Eye (tissue), 1 donor: ENCODE results near the gene CIRBP.

Experiments used
- DNase-seq: peaks from one replicate; pipeline ENCODE4 v3.0.0-alpha.2; 2015

The CIRBP gene

DNA sequence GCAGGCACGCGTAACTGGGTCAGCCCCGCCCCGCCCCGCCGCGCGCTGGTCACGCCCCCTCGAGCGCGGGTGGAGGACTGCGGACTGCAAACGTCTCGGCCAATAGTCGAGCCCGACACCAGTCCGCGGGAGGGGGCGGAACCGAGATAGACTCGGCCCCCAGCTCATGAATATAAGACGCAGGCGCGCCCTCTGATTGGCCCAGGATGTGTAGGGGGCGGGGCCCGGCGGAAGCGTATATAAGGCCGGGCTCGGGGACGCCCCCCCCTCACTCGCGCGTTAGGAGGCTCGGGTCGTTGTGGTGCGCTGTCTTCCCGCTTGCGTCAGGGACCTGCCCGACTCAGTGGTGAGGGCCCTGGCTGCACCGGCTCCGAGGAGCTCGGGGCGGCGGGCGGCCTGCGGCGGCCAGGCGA lies at the start of gene CIRBP:
Gene CIRBP, plus strand, starts transcription at position 268 of the 413 bp plus-strand sequence. CDS start 1,602 bp downstream, outside the sequence.
- DNase-seq, result peak; percentile 100

DNA sequence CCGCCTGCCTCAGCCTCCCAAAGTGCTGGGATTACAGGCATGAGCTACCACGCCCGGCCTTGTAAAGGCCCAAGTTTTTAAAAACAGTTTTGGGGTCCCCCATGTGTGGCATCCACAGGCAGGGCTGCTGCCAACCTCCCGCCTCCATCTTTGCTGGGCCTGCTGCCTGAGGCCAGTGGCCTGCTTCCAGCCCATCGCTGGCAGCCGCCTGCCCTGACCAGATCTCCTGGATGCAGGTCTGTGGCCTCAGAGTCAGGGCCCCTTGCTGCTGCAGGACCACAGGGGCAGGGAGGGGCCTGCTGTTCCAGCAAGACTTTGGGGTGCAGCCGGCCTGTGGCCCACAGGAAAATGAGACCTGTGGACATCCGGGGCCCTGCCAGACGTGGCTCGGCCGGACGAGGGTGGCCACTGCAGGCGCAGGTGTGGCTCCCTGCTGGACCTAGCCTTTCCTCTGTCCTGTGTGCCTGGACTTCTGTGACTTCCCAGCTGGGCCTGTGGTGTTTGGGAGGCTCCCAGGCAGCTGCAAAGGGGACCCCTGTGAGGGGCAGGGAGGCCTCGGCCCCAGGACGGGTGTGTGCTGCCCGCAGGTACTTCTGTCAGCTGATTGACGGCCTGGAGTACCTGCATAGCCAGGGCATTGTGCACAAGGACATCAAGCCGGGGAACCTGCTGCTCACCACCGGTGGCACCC lies 49.2 kb upstream of the CIRBP start:
- DNase-seq, result no peak

DNA sequence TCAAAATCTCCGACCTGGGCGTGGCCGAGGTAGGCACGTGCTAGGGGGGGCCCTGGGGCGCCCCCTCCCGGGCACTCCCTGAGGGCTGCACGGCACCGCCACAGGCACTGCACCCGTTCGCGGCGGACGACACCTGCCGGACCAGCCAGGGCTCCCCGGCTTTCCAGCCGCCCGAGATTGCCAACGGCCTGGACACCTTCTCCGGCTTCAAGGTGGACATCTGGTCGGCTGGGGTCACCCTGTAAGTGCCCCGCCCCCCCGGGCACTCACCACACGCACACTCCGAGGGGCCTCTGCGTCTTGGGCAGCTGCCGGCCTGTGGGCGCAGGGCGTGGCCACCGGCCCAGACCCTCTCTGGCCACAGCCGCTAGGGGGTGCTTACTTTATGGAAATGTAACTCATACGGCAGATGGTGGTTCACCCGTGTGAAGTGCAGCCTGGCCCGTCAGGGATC lies 48.6 kb upstream of the CIRBP start:
- no peak for DNase-seq

DNA sequence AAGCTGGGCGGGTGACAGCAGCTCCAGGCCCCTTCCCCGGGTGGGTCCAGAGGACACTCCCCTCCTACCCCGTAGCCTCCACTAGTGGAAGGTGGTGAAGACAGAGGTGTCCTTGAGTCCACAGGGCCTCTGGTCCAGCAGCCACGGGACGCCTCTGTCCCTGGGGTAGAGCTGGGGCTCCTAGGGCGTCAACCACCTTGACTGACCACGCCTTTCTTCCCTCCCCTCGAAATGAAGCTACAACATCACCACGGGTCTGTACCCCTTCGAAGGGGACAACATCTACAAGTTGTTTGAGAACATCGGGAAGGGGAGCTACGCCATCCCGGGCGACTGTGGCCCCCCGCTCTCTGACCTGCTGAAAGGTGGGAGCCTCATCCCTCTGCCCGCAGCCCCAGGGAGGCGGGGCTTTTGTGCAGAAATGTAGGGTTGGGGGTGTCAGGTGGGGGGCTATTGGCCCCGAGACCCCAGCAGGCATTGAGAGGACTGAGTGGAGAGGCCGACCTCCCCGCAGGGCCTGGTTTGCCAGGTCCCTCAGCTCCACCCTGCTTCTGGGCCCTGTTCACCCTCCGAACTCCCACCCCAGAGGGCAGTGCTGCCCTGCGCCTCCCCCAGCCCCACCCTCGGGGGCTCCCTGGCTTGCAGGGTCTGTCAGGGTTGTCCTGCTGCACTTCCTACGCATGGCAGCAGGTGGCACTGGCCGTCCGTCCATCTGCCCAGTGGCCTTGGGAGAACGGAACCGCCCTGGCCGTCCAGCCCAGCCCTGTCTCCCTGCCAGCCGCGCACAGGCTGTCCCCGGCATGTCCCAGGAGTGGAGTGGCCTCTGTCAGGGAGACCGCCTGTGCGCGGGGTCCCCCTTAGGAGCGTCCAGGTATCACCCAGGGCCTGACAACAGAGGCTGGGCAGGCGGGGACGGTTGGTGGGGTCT lies 47.9 kb upstream of the CIRBP start:
- DNase-seq, result peak; percentile 79

DNA sequence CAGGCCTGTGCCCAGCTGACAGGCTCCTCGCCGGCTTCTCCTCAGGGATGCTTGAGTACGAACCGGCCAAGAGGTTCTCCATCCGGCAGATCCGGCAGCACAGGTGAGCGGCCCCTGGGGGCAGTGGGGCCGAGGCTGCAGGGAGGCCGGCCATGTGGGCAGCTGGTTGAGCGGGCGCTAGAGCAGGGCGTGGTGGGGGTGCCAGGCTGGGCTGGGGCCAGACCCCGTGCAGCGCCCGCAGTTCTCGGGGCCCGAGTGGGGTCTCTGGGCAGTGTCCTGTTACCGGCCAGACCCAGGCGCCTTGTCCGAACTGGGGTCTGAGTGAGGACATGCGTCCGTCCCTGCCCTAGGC lies 47.3 kb upstream of the CIRBP start:
- DNase-seq, result no peak

DNA sequence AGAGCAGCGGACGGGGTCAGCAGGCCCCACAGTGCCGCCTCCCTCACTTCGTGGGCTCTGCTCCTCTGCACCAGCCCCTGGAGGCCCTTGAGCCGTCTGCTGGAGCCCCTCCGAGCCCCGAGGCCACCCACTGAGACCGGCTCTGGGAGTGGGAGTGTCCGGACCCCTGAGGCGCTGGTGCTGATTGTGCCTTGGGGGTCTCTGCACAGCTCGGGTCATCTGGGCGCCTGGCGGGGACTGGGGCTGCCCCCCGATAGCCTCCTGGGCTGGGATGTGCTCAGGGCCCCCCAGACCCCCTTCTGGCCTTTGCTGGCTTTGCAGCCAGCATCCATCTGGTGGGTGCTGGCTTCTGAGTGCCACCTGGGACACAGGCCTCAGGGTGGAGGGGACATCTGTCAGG lies 46.7 kb upstream of the CIRBP start:
- DNase-seq, result no peak

DNA sequence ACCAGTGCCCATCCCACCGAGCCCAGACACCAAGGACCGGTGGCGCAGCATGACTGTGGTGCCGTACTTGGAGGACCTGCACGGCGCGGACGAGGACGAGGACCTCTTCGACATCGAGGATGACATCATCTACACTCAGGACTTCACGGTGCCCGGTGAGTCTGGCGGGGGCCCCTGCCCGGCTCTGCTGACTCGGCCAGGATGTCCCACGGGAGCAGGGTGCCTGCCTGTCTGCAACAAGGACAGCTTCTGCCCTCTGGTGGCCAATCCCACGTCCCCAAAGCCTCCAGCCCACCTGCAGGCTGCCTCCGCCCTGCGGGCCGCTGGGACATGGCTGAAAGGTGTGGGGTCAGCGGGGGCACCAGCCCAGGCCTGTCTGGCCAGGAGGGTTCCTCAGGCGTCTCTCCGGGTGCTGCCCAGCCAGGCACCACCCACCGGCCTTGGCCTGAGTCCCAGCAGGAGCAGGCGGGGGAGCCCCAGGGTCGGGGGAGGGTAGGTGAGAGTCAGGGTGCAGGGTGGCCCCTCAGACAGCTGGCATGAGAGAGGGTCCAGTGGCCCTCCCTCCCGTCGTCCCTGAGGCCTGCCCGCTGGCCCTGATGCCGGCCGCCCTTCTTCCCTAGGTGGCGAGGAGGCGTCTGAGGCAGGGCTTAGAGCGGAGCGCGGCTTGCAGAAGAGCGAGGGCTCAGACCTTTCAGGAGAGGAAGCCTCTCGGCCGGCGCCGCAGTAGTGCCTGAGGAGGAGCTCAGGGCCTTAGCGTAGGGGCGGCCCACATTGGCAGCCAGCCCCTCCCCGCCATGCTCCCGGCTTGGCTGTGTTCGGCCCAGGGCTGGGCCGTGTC lies 45.9 kb upstream of the CIRBP start:
- DNase-seq, result peak; percentile 45

DNA sequence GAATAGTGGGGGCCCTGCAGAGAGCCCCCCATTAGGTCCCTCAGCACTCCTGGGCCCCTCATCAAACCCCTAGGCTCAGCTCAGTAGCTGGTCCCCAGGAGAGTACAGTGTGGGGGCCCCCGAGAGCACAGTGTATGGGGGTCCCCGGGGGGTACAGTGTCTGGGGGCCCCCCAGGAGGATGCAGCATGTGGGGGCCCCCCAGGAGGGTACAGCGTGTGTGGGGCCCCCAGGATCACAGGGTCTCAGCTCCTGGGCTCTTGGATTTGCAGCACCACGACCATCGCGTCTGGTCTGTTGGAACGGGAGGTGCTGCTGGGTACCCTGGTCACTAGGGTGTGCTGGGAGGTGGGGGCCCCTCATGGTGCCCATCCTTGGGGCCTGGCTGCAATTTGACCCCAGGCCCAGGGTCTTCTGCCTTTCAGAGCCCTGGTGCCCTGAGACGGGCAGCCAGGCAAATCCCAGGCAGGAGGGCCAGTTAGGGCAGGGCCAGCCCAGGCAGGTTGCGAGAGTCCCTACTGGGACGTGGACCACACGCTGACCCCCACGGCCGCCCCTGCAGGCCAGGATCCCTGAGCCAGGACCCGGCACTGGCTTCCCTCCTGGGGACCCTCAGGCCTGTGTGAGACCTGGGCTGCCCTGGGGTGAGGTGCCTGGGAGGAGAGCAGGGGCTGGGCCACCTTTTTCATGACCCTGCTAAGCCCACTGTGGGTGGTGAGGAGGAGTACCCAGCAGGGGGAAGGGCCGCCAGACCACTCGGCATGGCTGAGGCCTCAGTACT lies 44.9 kb upstream of the CIRBP start:
- DNase-seq, result no peak

DNA sequence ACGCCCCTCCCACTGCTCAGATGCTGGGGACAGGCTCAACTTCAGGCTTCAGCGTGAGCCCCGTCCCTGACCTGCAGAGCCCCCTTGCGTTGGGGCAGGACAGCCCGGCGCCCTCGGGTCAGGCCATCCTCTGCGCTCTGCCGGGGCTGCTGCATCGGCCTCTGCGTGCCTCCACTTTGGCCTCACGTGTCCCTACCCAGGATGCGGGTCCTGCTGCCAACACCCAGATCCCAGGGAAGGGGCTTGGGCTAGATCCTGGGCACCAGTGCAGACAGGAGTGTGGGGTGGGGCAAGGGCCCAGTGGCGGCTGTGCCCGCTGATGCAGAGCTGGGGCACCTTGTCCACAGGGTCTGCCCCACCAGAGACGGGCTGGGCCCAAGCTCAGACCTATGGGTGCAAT lies 44.3 kb upstream of the CIRBP start:
- no peak for DNase-seq

DNA sequence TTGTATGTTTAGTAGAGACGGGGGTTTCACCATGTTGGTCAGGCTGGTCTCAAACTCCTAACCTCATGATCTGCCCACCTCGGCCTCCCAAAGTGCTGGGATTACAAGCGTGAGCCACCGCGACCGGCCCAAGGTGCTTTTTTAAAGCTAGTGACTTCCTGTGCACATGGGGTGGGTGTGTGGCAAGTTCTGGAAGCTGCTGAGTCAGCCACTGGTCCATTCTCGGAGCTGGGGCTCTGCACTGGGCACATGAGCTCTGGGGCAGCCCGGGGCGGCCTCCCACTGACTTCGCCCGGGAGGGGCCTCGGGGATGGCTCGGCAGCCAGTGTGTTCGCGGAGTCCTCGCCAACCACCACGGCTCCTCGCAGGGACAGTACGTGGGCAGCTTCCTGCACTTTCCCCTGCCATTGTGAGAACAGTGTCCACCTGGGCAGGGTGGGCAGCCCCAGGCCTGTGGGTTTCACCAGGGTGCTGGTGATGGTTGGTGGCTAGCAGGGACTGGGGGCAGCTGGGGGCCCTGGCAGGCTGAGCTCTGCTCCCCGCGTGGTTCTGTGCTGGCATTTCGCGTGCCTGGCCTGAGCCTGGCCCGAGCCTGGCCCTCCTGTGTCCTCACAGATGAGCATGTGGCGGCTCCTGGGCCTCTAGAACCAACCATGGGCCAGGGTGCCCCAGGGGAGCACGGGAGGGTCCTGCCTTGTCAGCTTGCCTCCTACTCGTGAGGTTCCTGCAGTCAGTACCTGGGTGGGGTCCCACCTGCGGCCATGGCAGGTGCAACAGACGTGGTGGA lies 43.5 kb upstream of the CIRBP start:
- no peak for DNase-seq

DNA sequence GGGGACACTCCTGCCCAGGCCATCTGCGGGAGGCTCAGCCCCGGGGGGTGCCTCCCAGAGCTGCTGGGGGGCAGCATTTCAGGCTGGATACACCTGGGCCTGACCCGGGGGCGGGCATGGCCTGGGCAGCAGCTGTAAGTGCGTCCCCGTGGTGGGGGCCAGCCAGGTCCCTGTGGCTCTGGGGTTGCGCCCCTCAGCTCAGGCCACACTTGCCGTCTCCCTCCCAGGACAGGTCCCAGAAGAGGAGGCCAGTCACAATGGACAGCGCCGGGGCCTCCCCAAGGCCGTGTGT lies 43.0 kb upstream of the CIRBP start:
- no peak for DNase-seq

DNA sequence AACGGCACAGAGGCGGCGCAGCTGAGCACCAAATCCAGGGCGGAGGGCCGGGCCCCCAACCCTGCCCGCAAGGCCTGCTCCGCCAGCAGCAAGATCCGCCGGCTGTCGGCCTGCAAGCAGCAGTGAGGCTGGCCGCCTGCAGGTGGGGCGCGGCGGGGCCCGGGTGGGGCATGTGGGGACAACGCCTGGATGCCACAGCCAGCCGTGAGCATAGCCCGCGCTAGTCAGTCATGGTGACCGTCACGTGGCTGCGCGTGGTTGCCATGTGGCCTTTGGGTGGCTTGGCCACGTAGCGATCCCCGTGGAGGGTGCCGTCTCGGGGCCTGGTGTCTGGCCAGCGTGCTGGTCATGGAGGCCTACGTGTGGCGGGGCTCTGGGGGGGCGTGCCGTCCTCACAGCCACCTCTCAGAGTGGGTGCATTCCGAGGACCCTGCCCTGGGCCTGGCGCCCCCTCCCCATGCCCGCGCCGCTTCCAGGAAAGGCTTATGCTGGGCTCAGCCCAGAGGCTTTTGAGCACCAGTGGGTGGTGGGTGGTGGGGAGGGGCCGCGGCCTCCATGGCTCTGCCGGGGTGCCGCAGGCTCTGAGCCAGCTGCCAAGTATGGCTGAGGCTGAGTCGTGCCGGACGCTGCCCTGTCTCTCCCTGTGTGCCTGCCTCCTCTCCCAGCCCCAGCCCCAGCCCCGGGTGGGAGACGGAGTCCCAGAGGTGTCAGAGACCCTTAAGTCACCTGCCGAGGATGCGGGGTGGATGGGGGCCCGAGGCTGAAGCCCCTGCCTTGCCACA lies 42.4 kb upstream of the CIRBP start:
- DNase-seq, result no peak

DNA sequence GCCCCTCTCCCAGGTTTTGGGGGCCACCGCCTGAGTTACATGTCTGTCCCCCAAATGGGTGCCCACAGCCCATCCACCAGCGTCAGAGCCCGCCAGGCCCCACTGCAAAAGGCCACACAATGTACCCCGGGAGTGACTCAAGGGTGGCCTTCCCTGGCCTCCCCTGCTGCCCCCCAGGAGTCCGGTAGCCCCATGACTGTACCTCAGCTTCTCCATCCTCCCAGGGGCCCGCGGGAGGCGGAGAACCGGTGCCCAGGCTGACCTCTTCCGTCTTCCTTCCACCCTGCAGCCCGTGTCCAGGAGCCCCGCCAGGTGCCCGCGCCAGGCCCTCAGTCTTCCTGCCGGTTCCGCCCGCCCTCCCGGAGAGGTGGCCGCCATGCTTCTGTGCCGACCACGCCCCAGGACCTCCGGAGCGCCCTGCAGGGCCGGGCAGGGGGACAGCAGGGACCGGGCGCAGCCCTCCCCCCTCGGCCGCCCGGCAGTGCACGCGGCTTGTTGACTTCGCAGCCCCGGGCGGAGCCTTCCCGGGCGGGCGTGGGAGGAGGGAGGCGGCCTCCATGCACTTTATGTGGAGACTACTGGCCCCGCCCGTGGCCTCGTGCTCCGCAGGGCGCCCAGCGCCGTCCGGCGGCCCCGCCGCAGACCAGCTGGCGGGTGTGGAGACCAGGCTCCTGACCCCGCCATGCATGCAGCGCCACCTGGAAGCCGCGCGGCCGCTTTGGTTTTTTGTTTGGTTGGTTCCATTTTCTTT lies 41.7 kb upstream of the CIRBP start:
- no peak for DNase-seq

DNA sequence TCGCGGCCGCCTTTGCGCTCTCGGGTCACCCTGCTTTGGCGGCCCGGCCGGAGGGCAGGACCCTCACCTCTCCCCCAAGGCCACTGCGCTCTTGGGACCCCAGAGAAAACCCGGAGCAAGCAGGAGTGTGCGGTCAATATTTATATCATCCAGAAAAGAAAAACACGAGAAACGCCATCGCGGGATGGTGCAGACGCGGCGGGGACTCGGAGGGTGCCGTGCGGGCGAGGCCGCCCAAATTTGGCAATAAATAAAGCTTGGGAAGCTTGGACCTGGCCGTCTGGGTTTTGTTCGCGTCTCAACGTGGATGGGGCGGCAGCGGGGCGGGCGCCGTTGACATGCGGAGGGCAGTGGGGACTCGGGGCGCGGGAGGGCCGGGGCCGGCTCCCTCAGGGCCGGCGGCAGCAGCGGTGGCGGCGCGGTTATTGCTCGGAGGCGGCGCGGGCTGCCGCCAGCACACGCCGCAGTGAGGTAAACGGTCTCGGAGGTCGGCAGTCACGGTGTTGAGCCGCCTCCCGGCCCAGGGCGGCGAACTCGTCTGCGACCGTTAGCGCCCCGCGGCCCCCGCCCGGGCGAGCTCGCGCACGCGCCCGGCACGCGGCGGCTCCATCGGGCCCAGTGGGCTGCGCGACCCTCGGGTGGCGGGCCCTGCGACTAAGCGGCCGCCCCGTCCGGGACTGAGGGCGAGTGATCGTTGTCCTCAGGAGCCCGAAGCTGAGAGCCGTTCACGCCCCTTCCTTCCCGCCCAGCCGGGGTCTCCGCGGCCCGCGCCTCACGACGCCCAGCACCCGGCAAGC lies 40.8 kb upstream of the CIRBP start:
- DNase-seq, result no peak

DNA sequence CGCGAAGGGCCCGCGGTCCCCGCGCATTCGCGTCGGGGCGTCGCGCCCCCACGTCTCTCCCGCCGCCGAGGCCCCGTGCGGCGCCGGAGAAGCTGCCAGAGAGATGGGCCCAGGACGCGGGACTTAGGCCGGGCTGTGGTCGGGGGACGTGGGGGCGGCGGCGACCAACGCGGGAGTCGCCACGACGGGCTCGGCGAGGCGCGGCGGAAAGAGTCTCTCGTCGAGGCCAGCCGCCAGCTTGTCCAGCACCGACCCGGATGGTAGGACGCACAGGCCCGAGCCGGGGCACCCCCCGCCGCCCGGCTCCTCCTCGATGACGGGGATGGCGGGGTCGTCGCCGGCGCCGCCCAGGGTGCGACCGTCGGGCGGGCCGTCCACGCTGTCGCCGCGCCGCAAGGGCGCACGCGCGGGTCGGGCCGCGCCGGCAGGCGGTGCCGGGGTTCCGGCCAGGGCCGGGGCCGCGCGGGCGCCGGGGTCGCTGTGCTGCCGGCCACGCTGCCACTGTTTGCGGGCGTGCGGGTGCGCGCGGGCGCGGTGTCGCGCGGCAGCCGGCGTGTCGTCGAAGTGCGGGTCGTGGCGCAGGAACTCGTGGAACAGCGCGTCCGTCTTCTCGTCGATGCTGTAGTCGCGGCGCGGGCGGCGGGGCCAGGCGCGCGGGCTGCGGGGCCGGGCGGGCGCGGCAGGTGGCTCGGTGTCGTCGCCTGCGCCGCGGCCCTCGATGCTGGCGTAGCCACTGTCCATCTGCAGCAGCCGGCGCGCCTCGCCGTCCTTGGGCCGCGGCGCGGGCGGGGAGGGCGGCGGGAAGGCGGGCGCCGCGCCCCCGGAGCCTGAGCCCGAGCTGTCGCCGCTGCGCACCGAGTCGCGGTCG lies 39.8 kb upstream of the CIRBP start:
- DNase-seq, result no peak

DNA sequence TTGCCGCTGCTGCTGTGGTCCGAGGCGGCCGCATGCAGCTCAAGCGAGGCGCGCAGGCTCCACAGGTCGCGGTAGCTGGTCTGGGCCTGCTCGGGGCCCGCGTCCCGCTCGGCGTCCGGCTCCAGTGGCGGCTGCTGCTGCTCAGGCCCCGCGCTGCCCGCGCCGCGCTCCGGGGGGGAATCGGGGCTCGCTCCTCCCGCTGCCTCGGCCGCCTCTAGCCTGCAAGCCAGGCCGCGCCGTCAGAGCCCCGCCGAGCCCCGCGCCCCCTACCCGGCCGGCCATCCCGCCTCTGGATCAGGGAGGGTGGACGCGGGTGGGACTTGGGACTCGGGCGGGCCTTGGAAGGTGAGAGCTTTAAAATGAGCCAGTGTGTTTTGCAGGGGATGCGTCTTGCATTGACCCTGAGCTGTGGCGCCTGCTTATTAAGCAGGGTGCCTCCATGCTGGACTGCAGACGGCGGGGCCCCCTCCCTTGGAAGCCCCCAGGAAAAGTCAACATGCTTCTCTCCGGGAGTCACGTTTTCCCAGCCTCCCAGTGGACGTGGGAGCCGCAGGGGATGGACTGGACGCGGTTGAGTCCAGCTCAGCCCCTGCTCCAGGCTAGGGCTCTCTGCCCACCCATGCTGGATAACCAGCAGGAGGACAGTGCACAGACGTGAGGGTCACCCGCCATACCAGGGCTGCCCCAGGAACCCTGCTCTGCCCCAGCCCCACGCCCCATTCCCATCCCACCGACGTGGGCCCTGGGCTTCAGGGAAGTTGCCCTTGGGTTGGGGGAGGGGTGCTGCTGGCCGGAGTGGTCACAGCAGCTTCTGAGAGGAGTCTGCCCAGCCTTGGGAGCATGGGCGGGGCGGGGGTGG lies 39.0 kb upstream of the CIRBP start:
- no peak for DNase-seq

DNA sequence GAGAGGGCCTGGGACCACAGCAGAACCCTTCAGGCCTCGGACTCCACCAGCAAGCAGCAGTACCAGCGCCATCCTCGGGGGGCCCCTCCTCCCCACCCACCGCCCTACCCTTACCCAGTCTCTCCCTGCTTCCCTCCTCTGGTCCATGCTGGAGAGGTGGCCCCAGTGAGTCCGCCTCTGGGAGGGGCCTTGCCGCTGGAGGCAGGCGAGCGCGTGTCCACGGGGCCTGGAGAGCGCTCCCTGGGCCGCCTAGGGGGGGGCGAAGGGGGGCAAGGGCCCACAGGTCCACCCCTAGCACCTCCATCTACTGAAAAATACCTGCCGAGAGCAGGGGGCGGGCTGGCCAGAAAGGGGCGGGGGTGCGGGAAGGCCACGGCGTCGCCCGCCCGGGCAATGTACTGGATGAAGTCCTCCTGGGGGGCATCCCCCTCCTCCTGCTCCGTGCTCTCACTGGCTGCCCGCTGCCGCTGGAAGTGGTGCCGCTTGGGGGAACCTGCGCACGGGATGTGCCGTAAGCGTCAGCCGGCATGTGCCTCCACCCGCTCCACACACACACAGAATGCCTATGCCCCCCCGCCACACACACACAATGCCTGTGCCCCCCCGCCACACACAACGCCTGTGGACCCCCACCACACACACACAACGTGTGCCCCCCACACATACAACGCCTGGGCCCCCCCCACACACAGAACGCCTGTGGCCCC lies 38.2 kb upstream of the CIRBP start:
- no peak for DNase-seq
